ENCODE results near the gene TAGLN. TPM values are rescaled to one million over a fixed set of nuclear protein-coding genes. Genes with fewer than 3 reads are reported as not detected.

The TAGLN gene
- polyA plus RNA-seq, 1 of the 3 experiments (the other 2 are of a cell fraction): 519 TPM

DNA sequence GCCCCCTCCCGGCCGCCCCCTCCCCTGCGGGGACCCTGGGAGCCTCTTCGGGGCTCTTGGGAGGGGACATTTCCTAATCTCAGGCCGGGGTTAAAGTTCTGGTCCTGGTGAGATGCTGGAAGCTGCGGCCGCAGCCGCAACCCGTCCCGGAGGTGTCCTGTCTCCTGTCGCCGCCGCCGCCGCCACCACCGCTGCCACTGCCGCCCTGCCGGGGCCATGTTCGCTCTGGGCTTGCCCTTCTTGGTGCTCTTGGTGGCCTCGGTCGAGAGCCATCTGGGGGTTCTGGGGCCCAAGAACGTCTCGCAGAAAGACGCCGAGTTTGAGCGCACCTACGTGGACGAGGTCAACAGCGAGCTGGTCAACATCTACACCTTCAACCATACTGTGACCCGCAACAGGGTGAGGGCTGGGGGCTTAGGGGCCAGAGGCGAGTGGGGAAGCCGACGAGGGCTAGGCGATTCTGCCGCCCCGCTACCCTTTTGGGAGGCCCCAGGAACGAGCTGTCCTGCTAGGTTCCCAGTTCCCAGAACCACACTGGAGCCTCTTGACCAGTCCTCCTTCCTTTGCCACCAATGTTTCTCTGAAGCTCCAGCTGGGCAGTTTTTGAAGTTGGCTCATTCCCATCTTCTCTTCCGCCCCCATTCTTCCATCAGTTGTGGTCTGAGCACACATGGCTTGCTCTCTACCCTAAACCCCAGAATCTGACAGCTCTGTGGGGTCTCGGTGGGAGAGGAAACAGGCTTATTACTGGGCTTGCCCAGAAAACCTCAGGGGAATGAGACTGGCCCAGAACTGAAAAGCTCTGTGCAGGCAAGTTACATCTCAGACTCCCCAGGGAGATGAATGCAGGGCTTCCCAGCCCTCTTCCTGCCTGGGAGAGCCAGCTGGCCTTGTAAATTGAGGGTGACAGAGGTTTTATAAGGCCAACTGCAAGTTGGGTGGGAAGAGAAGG is 19.8 kb upstream of the TAGLN start:
- no peaks in the 10 kb centered on the region for H4K20me1 ChIP-seq (ENCODE audit: insufficient read depth)
- no peaks in the 10 kb centered on the region for H3K9me3 ChIP-seq
- H2AFZ ChIP-seq (ENCODE audit: low read depth): peak overlapping the region; percentile 56
- TF ChIP-seq FOSL2 (IDR thresholded peaks at IDR 0.05; ENCODE audit: borderline replicate concordance, low read depth): no peak
- no peak for TF ChIP-seq GABPA (IDR thresholded peaks at IDR 0.05; ENCODE audit: low read depth)
- no peak for TF ChIP-seq RXRA (IDR thresholded peaks at IDR 0.05; ENCODE audit: borderline replicate concordance, low read depth)
- no peak for TF ChIP-seq RAD21 (IDR thresholded peaks at IDR 0.05; ENCODE audit: low read length)
- TF ChIP-seq JUND (IDR thresholded peaks at IDR 0.05): no peak
- TF ChIP-seq EP300 (IDR thresholded peaks at IDR 0.05; ENCODE audit: borderline replicate concordance in 1 of 2, low read depth in 1 of 2, low read length in 1 of 2): no peak
- TF ChIP-seq, protein P1, sequence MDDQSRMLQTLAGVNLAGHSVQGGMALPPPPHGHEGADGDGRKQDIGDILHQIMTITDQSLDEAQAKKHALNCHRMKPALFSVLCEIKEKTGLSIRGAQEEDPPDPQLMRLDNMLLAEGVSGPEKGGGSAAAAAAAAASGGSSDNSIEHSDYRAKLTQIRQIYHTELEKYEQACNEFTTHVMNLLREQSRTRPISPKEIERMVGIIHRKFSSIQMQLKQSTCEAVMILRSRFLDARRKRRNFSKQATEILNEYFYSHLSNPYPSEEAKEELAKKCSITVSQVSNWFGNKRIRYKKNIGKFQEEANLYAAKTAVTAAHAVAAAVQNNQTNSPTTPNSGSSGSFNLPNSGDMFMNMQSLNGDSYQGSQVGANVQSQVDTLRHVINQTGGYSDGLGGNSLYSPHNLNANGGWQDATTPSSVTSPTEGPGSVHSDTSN (IDR thresholded peaks at IDR 0.05): no peak
- TF ChIP-seq GATA2 (CRISPR knock-in tag; IDR thresholded peaks at IDR 0.05): no peak
- TF ChIP-seq FOXJ3 (CRISPR knock-in tag; IDR thresholded peaks at IDR 0.05): no peak
- TF ChIP-seq CHD2 (IDR thresholded peaks at IDR 0.05; ENCODE audit: low read length, partially characterized antibody): no peak
- no peak for TF ChIP-seq RCOR1 (IDR thresholded peaks at IDR 0.05; ENCODE audit: low read length)
- TF ChIP-seq, protein P2, sequence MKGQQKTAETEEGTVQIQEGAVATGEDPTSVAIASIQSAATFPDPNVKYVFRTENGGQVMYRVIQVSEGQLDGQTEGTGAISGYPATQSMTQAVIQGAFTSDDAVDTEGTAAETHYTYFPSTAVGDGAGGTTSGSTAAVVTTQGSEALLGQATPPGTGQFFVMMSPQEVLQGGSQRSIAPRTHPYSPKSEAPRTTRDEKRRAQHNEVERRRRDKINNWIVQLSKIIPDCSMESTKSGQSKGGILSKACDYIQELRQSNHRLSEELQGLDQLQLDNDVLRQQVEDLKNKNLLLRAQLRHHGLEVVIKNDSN (IDR thresholded peaks at IDR 0.05; ENCODE audit: borderline replicate concordance, low read depth): no peak
- TF ChIP-seq MXI1 (IDR thresholded peaks at IDR 0.05; ENCODE audit: low read depth, low read length): no peak
- no peak for TF ChIP-seq TAF1 (IDR thresholded peaks at IDR 0.05; ENCODE audit: borderline replicate concordance, low read depth, low read length)
- TF ChIP-seq SIN3A (IDR thresholded peaks at IDR 0.05; ENCODE audit: borderline replicate concordance, low read depth, low read length): no peak
- no peak for TF ChIP-seq POLR2AphosphoS5 (IDR thresholded peaks at IDR 0.05; ENCODE audit: low read depth, low read length)
- peaks cover 8 to 14% of the 10 kb centered on the region in 2 experiments for H3K36me3 ChIP-seq (replicated peaks in 1 of 2; ENCODE audit: control insufficient read depth in 1 of 2, insufficient read depth in 2 of 2, low read length in 1 of 2)
- peak overlapping the region; percentile 99 for H3K4me2 ChIP-seq
- no peaks in the 10 kb centered on the region for H3K9me2 ChIP-seq
- DNase-seq: no peak
- H3K79me2 ChIP-seq (ENCODE audit: insufficient read depth): peaks cover 11% of the 10 kb centered on the region; the same call in 1 of the 2 replicates
- no peaks in the 10 kb centered on the region for H3K27me3 ChIP-seq (ENCODE audit: insufficient read depth)
- peak overlapping the region; percentile 76 to 77 for H3K4me3 ChIP-seq (ENCODE audit: low read depth in 2 of 2, low read length in 1 of 2)
- ChIA-PET CTCF (interaction anchor here (0.6 to 6.4 kb wide), 9 partner anchors 9 to 388 kb away, joined by 3 to 54 read pairs (median 4); partner anchors contain the start of genes APOA5, PCSK7 and RNF214), POLR2A (interaction anchor here (1.0 kb wide), 1 partner anchor 33 kb away, joined by 3 read pairs; no protein-coding TSS in a partner anchor)
- WGBS (ENCODE audit: low lambda C conversion rate): 10% methylated on average over 29 of the region's 39 CpGs
- H3K9ac ChIP-seq: peak overlapping the region; percentile 81
- H3F3A ChIP-seq (replicated peaks; ENCODE audit: insufficient read depth): peaks cover 17% of the 10 kb centered on the region
- H3K4me1 ChIP-seq (ENCODE audit: control insufficient read depth in 1 of 2, insufficient read depth in 2 of 2, low read depth in 1 of 2, low read length in 1 of 2): peaks cover 10 to 20% of the 10 kb centered on the region in 2 experiments; a peak in 2 of 4 replicates
- peak overlapping the region; percentile 42 to 82 for H3K27ac ChIP-seq (ENCODE audit: low read depth in 2 of 2, low read length in 1 of 2)
